Femur (tissue), 1 donor: ENCODE data around the gene SLC12A2.
A peak's percentile ranks its signal among the peaks of the same experiment; 100 is the strongest.

ENCODE experiments used
- DNase-seq: peaks from one replicate; pipeline ENCODE4 v3.0.0-alpha.2; 2017

The SLC12A2 gene

DNA sequence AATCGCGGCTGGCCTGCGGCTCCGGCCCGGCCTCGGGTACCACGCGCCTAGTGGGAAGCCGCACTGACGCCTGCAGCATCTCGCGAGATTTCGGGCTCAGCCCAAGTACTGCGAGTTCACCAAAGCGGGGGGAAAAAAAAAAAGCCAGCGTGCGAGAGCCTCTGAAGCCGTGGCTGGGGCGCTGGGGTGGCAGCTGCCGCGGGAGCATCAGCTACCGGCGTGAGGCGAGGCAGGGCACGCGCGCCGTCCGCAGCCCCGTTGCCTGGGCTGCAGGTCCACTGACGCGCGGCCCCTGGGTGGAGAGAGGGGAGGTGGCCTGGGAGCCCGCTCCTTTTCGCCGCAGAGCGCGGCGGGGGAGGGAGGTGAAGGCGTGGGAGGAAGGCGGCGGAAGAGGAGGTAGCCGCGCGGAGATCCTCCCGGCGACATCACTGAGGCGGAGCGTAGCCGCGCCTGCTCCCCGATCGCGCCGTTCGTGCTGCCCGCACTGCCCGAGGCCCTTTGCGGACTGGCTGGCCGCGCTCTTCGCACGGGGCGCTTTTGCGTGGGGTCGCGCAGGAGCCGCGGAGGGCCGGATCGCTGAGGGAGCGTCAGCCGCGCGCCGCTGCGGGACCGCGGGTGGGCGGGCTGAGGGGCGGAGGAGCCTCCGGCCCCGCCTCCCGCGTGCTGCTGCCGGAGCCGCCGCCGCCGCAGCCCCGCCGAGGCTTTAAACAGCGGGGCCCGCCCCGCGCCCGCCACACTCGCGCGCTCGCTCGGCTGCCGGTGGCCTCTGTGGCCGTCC, at the start of gene SLC12A2:
SLC12A2 (plus strand) TSS at position 734 of the 778 bp plus-strand sequence. CDS start 189 bp downstream, outside the sequence.
- peak; percentile 95 for DNase-seq

DNA sequence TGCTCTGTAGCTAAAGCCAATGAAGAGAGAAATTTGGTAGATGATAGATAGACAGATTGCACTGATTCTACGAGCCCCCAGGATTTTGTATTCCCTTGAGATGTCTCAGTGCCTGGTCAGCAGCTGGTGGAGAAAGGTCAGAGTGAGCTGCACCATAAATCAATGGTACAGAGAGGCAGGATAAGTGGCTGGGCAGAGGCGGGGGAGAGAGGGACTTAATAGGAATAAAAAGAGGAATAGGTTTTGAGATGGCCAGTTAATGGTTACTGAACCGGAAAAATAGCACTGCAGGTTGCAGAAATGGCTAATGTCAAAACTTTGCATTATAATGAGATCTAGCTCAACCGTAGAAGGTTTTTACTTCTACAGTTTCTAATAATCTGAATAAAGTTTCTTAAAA, 47.9 kb upstream of the SLC12A2 start:
- DNase-seq = no peak

DNA sequence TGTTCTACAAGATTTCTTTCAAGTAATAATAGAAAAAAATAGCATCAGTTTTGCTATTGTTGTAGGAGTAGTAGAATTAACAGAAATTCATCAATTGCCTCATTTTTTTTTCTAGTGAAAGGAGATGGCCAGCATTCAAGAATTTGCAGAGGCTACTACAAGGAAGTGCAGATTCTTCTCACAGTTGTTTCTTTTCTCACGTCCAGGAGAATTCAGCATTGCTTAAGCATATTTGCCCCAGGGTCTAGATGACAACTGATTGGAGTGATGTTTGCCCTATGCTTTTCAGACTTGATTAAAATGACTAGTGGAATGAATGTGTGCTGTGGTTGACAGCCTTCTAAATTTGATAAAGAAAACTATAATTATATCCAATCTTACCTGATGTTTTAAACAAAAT, 46.6 kb upstream of the SLC12A2 start:
- DNase-seq = no peak

DNA sequence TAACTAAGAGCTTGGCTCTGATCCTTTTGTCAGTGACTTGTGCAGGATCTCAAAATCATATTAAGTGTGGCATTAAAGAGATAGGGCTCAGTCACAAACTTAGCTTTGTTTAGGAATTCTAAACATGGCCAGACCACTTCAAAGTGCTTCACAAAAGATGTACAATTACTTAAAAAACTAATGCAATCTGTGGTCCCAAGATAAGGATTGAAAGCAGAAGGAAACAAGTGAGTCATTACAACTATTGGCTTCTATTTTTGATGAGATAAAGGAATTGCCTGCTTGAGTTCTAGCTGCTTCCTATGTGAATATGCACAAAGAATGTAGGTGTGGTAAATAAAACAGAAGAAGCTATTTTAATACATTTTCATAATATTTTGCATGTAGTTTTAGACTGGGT, 44.9 kb upstream of the SLC12A2 start:
- no peak for DNase-seq

DNA sequence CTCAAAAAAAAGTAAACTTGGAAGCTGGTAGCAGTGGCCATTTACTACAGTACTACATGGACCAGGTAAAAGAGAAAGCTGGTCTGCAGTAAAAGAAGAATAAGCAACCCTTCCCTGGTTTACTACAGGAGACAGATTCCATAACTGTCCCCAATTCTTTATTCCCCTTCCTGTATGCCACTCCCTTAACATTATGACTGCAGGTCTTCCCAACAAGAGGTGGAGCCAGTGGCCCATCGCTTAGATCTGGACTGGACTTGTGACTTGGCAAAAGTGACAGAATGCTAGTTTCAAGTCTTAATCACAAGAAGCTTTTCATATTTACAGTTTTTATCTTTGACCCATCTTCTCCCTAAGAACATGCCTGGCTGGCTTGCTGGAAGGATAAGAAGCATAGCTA, 42.6 kb upstream of the SLC12A2 start:
- DNase-seq = no peak

DNA sequence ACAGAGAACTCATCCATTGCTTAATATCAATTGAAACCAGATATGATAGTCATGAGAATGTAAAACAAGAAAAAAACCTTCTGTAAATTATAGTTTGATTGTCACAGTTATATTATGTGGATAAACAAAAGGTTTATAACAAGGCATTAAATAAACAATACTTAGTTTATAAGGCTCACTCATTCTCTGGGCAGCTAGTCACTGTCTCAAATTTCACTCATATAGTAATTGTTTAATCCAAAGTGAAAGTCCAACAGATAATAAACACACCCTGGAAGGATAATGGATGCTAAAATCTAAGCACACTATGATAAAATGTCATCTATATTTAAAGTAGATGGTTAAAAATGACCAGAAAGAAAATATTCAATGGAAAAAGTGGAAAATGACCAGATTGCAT, 30.8 kb upstream of the SLC12A2 start:
- DNase-seq = no peak

DNA sequence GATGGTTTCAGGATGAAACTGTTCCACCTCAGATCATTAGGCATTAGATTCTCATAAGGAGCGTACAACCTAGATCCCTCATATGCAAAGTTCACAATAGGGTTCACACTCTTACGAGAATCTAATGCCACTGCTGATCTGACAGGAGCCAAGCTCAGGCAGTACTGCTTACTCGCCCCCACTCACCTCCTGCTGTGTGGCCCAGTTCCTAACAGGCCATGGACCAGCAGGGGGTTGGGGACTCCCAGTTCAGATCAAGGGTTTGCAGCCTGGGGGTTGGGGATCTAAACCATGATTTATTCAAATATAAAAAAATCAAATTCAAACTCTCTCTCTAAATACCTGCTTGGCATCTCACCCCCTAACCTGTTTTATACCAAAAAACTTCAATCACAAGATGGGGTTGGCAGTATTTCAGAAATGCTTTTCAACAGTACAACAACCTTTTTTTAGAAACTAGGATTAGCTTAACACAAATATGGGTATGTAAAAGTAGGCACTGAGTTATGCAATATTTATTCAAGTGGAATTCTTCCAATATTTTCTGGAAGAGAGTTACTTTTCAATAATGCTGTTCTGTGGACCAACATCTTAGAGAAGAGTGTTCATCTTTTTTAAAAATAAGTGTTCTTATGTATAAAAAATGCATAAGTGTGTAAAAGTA, 30.1 kb upstream of the SLC12A2 start:
- no peak for DNase-seq

DNA sequence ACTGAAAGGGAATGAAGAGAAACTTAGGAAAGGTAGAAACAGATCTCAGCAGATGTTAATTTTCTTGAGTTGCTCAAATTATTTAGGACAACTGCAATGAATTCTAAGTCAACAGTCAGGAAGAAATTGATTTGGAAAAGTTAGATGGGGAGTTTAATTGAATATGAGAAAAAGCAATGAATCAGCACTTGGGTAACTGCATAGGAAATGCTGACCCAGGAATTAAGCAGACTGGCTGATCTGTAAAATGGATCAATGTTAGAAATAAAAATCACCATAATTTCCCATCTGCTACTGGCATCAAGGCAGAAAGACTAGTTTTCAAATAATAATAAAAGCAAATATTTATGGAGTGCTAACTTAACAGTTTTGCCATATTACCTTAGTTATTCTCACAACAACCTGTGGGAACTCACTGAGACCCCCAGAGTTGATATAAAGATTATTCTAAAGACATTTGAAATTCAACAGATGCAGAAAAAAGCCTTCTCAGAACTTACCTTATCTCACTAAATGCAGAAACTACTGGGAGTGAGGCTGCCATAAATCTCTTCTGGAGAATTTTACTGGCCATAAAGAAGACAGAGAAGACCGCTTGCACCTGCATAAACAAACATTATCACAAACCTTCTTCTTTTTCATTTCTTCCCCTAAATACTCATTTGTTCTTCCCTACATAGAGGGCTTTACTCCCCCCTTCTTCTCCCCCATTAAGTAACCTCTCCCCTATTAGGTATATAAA, 22.8 kb upstream of the SLC12A2 start:
- DNase-seq = no peak

DNA sequence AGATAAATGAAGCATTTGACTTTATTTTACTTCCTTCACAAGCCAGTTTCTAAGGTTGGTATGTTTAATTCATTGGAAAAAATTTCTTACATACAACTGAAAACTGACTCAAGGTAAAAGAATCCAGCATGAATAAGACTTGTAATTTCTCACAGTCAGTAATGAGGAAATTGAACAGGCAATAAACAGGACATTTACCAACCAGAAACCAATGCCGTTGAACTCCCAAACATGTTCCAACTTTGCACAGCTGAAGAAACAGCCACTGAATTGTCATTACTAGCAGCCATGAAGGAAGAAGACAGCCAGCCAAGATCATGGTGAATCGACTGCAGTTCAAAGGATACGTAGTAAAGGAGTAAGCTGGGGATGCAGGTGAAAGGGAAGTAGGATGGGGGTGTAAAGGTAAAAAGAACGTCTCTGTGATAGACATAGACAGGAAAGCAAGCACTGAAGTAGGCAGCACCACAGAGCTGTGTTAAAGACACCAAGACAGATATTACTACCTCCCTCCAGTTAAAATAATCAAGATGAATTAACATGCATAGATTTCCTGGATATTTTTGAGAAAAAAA, 21.3 kb upstream of the SLC12A2 start:
- no peak for DNase-seq

DNA sequence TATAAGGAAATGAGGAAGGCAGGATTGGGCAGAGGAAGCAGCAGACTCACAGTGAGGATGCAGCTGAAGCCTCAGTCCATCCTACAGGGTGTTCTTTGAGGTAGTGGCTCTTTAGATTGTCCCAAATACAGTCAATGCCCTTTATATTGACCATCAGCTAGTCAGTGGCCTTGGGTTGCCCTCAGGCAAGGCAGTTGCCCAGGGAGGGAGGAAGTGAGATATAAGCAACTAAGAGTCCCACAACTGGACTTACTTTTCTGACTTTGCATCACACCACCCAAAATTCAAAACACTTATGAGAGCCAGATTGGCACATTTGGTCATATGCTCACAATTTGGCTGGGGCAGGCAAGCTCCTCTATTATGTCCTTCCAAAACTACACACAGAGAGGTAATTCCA, 9.4 kb upstream of the SLC12A2 start:
- DNase-seq = no peak

DNA sequence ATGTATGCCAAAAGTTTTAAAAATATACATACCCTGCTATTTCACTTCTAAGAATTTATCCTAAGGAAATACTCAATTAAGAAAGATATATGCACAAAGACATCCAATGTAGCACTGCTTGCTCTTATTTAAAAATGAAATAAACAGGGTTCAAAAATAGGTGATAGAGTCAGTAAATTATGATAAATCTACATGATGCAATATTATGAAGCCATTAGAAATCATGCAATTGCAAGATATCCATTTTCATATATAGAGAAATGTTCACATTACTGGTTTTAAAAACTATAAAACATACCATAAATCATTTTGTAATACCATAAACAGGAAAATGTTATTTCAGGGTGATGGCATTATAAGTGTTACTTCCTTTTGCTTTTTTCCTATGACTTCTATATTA, 8.6 kb upstream of the SLC12A2 start:
- no peak for DNase-seq

DNA sequence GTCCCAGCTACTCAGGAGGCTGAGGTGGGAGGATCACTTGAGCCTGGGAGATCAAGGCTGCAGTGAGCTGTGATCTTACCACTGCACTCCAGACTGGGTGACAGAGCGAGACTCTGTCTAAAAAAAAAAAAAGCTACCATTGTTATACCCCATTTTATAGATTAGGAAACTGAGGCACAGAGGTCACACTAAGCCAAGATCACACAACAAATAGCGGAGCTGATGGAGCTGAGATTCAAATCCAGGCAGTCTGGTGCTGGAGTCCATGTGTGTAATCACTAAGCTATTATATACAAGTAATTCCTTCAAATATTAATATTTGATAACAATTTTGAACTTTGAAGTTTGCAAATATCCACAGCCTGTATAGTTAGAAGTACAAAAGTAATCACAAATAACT, 6.0 kb upstream of the SLC12A2 start:
- DNase-seq = no peak

DNA sequence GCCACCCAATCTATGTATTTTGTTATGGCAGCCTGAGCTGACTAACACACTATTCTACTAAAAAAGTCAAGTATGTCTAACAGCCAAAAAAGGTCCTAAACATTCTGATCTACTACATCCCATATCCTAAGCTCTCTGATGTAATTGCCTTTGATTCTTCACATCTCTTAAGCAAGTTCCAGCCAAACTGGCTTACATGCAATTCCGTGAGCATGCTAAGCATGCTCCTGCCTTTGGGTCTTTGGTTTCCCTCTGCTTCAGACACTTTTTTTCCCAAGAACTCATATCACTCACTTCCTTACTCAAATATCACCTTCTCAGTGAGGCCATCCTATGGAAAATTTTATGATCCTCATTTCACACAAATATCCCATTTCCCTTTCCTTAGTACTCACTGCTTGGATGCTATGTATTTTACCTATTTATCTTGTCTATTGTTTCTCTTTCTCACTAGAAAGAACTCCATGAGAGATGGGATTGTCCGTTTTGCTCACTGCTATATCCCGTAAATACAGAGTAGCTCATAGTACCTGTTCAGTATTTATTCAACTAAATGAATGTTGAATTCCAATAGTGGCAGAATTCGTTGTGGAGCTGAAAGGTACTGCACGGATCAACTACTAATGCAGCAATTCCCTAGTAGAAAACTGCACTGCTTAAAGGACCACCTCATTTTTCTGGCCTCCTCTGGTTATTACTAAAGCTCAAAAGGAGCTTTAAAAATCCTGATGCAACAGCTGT, 2.3 kb upstream of the SLC12A2 start:
- DNase-seq = no peak

DNA sequence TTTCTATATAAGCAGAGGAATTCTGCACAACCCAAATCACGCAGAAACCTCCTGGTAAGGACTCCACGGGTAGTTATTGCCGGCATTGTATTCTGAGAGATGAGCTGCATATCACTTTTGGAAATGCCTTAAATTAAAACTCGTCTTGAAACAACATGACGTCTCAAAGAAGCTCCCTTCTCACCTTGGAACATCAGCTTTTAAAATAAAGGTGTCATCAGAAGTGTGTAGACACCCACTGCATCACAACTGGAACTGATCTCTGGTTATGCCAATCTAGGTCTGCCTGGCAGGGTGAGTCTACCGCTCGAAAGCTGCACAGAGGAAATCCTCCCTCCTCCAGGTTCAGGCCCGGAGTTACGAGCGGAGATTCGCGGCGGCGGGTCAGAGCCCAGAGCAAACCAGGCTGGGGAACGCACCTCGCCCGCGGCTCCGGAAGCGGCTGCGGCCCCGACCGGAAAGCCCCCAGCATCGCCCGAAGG, 974 bp upstream of the SLC12A2 start:
- DNase-seq = no peak

DNA sequence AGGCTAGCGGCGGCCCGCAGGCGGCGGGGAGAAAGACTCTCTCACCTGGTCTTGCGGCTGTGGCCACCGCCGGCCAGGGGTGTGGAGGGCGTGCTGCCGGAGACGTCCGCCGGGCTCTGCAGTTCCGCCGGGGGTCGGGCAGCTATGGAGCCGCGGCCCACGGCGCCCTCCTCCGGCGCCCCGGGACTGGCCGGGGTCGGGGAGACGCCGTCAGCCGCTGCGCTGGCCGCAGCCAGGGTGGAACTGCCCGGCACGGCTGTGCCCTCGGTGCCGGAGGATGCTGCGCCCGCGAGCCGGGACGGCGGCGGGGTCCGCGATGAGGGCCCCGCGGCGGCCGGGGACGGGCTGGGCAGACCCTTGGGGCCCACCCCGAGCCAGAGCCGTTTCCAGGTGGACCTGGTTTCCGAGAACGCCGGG, 253 bp downstream of the SLC12A2 start:
- no peak for DNase-seq

DNA sequence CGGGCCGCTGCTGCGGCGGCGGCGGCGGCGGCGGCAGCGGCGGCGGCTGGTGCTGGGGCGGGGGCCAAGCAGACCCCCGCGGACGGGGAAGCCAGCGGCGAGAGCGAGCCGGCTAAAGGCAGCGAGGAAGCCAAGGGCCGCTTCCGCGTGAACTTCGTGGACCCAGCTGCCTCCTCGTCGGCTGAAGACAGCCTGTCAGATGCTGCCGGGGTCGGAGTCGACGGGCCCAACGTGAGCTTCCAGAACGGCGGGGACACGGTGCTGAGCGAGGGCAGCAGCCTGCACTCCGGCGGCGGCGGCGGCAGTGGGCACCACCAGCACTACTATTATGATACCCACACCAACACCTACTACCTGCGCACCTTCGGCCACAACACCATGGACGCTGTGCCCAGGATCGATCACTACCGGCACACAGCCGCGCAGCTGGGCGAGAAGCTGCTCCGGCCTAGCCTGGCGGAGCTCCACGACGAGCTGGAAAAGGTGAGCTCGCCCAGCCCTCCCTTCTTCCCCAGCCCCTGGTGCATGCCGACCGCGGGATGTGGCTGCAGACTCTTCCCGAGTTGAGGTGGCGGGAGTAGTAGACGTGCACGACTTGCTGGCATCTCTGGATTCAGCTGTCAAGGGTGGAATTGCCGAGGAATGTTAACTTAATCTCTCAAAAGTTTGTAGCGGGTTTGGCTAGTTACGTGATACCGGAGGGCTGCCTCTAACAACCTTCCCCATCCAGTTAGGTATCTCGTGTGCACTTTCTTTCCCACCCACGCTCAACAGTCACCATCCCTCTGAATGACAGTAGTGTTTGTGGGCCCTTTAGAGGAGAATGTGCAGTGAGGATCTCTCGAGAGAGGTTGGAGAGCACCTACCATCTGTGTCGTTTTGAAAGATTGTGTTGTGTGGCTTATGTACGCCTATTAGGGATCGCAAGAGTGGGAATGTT, 932 bp downstream of the SLC12A2 start:
- DNase-seq = peak; percentile 54

DNA sequence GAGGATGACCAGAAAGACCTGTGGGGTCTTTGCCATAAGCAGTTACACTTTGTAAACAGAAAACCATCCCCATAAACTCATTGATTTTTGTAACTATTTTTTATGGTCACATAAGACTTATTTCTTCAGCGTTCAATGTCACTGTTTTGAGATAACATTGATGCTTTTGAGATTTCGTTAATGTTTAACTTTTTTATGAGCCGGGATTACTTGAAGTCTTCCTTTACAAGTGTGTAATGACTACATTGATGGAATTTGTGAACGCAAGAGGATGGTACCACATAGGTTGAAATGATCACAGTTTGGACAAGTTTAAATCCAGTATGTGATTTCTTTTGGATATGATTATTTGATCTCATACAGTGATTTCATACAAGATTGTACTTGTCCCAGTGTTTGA, 1.8 kb downstream of the SLC12A2 start:
- no peak for DNase-seq

DNA sequence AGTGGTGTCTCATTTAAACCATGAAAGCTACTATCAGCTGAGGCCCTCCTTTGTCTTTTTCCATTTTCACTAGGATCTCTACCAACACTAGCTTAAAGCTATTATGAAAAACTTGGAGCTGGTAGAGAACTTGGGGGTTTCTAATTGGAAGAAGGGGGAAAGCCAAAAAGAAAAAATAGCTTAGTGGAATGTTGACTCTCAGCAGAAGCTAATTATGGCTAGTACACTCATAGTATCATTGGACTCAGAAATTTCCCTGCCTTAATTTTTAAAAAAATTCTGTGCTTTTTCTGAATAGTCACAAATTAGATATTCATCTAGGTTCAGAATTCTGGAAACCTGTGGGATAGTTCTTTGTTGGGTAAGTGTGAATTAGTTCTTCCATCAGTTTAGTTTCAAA, 8.0 kb downstream of the SLC12A2 start:
- DNase-seq = no peak

DNA sequence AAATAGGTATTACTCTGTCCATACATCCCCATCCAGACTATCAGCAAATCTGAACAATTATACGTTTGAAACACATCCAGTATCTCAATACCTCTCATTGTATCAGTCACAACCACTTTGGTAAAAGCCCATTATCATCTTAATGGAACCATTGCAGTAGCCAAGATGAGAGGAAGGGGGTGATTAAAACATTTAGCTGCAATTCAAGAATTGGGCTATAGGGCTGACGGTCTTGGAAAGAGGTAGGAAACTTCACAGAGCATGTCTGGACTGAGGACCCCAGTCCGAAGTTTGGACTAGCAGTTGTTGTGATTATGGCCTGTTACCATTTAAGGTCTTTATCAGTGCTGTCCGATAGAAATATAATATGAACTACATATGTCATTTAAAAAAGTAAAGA, 8.6 kb downstream of the SLC12A2 start:
- no peak for DNase-seq

DNA sequence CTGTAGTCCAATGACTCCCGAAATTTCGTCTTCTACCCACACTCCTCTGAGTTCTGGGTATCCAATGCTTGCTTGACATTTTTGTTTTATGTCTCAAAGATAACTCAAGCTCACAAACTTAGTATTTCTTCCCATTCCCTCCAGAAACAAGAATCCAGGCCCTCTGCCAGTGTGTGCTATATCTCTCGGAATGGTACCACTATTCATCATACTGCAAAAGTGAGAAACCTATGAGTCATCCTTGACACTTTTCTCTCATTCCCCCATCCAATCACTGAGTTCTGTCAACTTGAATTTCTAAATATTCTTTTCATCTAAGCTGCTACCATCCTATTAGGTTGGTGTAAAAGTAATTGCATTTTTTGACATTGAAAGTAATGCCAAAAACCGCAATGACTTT, 9.8 kb downstream of the SLC12A2 start:
- no peak for DNase-seq

DNA sequence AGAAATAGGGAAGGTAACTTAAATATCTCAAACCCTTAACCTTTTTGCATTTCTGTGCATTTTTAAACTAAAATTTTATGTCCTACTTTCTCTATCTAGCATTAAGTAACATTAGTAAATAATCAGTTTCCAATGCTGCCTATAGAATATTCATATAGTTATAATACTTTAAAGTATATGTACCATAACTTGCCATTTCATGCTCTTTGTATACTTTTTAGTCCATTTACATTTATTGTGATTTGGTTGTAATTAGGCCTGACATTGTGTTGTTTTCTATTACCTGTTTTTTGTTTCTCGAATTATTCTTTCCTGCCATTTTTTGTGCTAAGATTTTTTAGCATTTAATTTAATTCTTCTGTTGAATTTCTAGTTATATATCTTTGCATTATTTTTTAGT, 13.7 kb downstream of the SLC12A2 start:
- DNase-seq = no peak

DNA sequence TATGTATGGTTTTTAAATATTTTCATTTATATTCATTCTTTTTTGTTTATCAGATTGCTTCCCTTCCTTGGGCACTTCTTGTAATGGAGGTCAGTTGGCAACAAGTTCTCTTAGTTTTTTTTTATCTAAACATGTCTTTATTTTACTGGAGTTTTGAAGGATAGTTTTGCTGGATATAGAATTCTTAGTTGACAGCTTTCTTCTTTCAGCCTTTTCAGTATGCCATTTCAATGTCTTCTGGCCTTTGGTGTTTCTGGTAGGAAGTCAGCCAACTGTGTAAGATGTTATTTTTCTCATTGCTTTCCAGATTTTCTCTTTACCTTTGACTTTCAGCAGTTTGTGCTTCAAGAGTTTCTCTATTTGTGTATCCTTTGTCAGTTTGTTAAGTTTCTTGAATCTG, 14.2 kb downstream of the SLC12A2 start:
- no peak for DNase-seq
